H1 (cell line): ENCODE results near the gene CA5A. TPM values are rescaled to one million over a fixed set of nuclear protein-coding genes. Genes with fewer than 3 reads are reported as not detected.

Experiments
- CTCF ChIA-PET: fragments of 300-600 bp; sonication (Branson Sonifier 250); formaldehyde crosslinking; loops from one replicate; lab custom pipeline; 2021; ENCODE audit not compliant: partially characterized antibody; lab: Charles Lee
- POLR2A ChIA-PET: fragments of 300-600 bp; sonication (Branson Sonifier 250); formaldehyde crosslinking; loops from one replicate; lab custom pipeline; 2021; ENCODE audit warnings: inconsistent platforms; ENCODE audit not compliant: partially characterized antibody; lab: Charles Lee
- DNase-seq, 2 experiments: peaks; one replicate each; pipeline versions ENCODE4 v3.0.0 to v3.0.0-alpha.2; 2010 to 2022; ENCODE audit warnings: low spot score in 2 of 2, low read depth in 1 of 2, mixed read lengths in 1 of 2
- FAIRE-seq: peaks from 2 replicates; lab custom pipeline; 2011; peaks lifted over from hg19 to GRCh38; lab: Jason Lieb, UNC
- H2AFZ ChIP-seq: 2 replicates; pipeline ENCODE4 v1.8.1; 2012; ENCODE audit warnings: low read length, inconsistent platforms
- H2AK5ac ChIP-seq: 2 replicates; pipeline ENCODE4 v1.6.1; 2013; ENCODE audit warnings: low read depth, low read length
- H2BK120ac ChIP-seq: replicated peaks from 2 replicates; pipeline ENCODE3; 2013; ENCODE audit warnings: low read depth, low read length, inconsistent platforms
- H2BK12ac ChIP-seq: 2 replicates; pipeline ENCODE4 v1.6.1; 2013; ENCODE audit warnings: low read depth, low read length
- H2BK15ac ChIP-seq: 2 replicates; pipeline ENCODE4 v1.6.1; 2013; ENCODE audit warnings: low read length
- H2BK20ac ChIP-seq: 2 replicates; pipeline ENCODE4 v1.6.1; 2013; ENCODE audit warnings: low read length
- H2BK5ac ChIP-seq: 2 replicates; pipeline ENCODE4 v1.6.1; 2013; ENCODE audit warnings: low read depth, low read length
- H3K14ac ChIP-seq: 2 replicates; pipeline ENCODE4 v1.6.1; 2013; ENCODE audit warnings: inconsistent platforms; ENCODE audit not compliant: insufficient read length
- H3K18ac ChIP-seq: 2 replicates; pipeline ENCODE4 v1.6.1; 2013; ENCODE audit warnings: low read length; ENCODE audit errors: extremely low read depth
- H3K23ac ChIP-seq: 2 replicates; pipeline ENCODE4 v1.6.1; 2013; ENCODE audit warnings: inconsistent platforms; ENCODE audit not compliant: insufficient read length
- H3K23me2 ChIP-seq: 2 replicates; pipeline ENCODE4 v1.6.1; 2013; ENCODE audit warnings: low read depth, low read length
- H3K27ac ChIP-seq: 2 replicates; pipeline ENCODE4 v1.6.1; 2011; ENCODE audit warnings: low read depth, low read length, inconsistent platforms
- H3K27me3 ChIP-seq, 4 experiments: replicated peaks in 1 of 4; 1 replicate in 1 of 4; 2 replicates in 3 of 4; pipeline versions ENCODE4 v1.6.1 to v1.8.1; 2011 to 2013; ENCODE audit warnings: low read length in 3 of 4, mild to moderate bottlenecking in 3 of 4, inconsistent platforms in 2 of 4, mixed read lengths in 2 of 4, moderate library complexity in 1 of 4; ENCODE audit not compliant: control insufficient read depth in 3 of 4, insufficient read depth in 3 of 4; ENCODE audit errors: extremely low read depth in 1 of 4
- H3K36me3 ChIP-seq, 4 experiments: 2 replicates each; pipeline versions ENCODE4 v1.6.1 to v1.8.1; 2011 to 2013; ENCODE audit warnings: mild to moderate bottlenecking in 4 of 4, low read length in 3 of 4, moderate library complexity in 2 of 4, control low read depth in 1 of 4, inconsistent platforms in 1 of 4; ENCODE audit not compliant: insufficient read depth in 4 of 4, control insufficient read depth in 2 of 4
- H3K4ac ChIP-seq: replicated peaks from 2 replicates; pipeline ENCODE3; 2013; ENCODE audit warnings: low read length, low read depth, mixed read lengths, inconsistent platforms; ENCODE audit not compliant: insufficient read length
- H3K4me1 ChIP-seq, 4 experiments: replicated peaks in 1 of 4; 1 replicate in 1 of 4; 2 replicates in 3 of 4; pipeline versions ENCODE4 v1.6.1 to v1.8.1; 2011 to 2013; ENCODE audit warnings: low read length in 3 of 4, inconsistent platforms in 2 of 4, mixed read lengths in 1 of 4; ENCODE audit not compliant: insufficient read depth in 4 of 4, control insufficient read depth in 3 of 4
- H3K4me2 ChIP-seq, 2 experiments: 2 replicates each; pipeline versions ENCODE4 v1.6.1 to v1.8.1; 2011 to 2013; ENCODE audit warnings: low read depth in 2 of 2, low read length in 2 of 2, control low read depth in 1 of 2, inconsistent platforms in 1 of 2, mild to moderate bottlenecking in 1 of 2; ENCODE audit not compliant: insufficient read depth in 1 of 2
- H3K4me3 ChIP-seq, 4 experiments: fragments of 200-600, 300-600 bp in 1 of 4; sonication (generic), shearing (Covaris generic), sonication (Bioruptor Twin) in 1 of 4; 2 replicates each; pipeline versions ENCODE4 v1.5.1 to v1.8.1; 2011 to 2016; ENCODE audit warnings: low read length in 4 of 4, low read depth in 3 of 4, control low read depth in 2 of 4, inconsistent platforms in 2 of 4, mild to moderate bottlenecking in 2 of 4, mixed read lengths in 1 of 4, moderate library complexity in 1 of 4; ENCODE audit not compliant: insufficient read depth in 2 of 4; ENCODE audit errors: extremely low read depth in 1 of 4
- H3K56ac ChIP-seq: replicated peaks from 2 replicates; pipeline ENCODE3; 2013; ENCODE audit warnings: low read depth, mild to moderate bottlenecking, mixed read lengths, low read length, inconsistent platforms; ENCODE audit not compliant: insufficient read length
- H3K79me1 ChIP-seq: 2 replicates; pipeline ENCODE4 v1.6.1; 2013; ENCODE audit warnings: low read depth, low read length, control low read depth
- H3K79me2 ChIP-seq, 2 experiments: 2 replicates each; pipeline versions ENCODE4 v1.6.1 to v1.8.1; 2012 to 2013; ENCODE audit warnings: low read length in 2 of 2, mild to moderate bottlenecking in 2 of 2, inconsistent platforms in 1 of 2; ENCODE audit not compliant: insufficient read depth in 2 of 2, control insufficient read depth in 1 of 2
- H3K9ac ChIP-seq, 4 experiments: replicated peaks in 1 of 4; 1 replicate in 1 of 4; 2 replicates in 3 of 4; pipeline versions ENCODE4 v1.6.1 to v1.8.1; 2011 to 2013; ENCODE audit warnings: low read depth in 3 of 4, low read length in 3 of 4, control low read depth in 2 of 4, mild to moderate bottlenecking in 2 of 4, moderate library complexity in 2 of 4, inconsistent platforms in 1 of 4; ENCODE audit errors: extremely low read depth in 1 of 4
- H3K9me3 ChIP-seq, 2 experiments: 2 replicates each; pipeline versions ENCODE4 v1.6.1 to v1.8.1; 2012 to 2013; ENCODE audit warnings: mild to moderate bottlenecking in 2 of 2, moderate library complexity in 2 of 2, control low read depth in 1 of 2, inconsistent platforms in 1 of 2, low read depth in 1 of 2, low read length in 1 of 2, mixed read lengths in 1 of 2; ENCODE audit not compliant: insufficient read depth in 2 of 2
- H4K20me1 ChIP-seq, 2 experiments: replicated peaks in 1 of 2; 2 replicates each; pipeline versions ENCODE3 to v1.8.1; 2011 to 2013; ENCODE audit warnings: inconsistent platforms in 2 of 2, low read length in 2 of 2, mild to moderate bottlenecking in 1 of 2; ENCODE audit not compliant: insufficient read depth in 2 of 2, control insufficient read depth in 1 of 2
- H4K5ac ChIP-seq: 2 replicates; pipeline ENCODE4 v1.6.1; 2013; ENCODE audit warnings: low read length, low read depth, mixed read lengths, inconsistent platforms; ENCODE audit not compliant: insufficient read length
- H4K8ac ChIP-seq: 2 replicates; pipeline ENCODE4 v1.8.0; 2013; ENCODE audit warnings: mild to moderate bottlenecking, moderate library complexity, low read length, inconsistent platforms; ENCODE audit not compliant: insufficient read depth; ENCODE audit errors: extremely low read depth
- H4K91ac ChIP-seq: replicated peaks from 2 replicates; pipeline ENCODE3; 2013; ENCODE audit warnings: low read length, mixed read lengths, inconsistent platforms; ENCODE audit not compliant: insufficient read length
- ASH2L ChIP-seq: fragments of 200-600, 300-600 bp; sonication (generic); IDR thresholded peaks from one replicate; pipeline ENCODE4 v1.7.1; 2017; ENCODE audit warnings: low read length
- BCL11A ChIP-seq, 2 experiments: IDR thresholded peaks; one replicate each; pipeline ENCODE4 v1.6.1; 2011; ENCODE audit warnings: low read depth in 2 of 2, low read length in 2 of 2, mild to moderate bottlenecking in 2 of 2
- CEBPB ChIP-seq: IDR thresholded peaks from 2 replicates; pipeline ENCODE4 v1.6.1; 2012; ENCODE audit warnings: low read depth, low read length
- CHD1 ChIP-seq: IDR thresholded peaks from 2 replicates; pipeline ENCODE4 v1.6.1; 2012; ENCODE audit warnings: low read depth, low read length, improper control_type of control experiment
- FOSL1 ChIP-seq: IDR thresholded peaks from 2 replicates; pipeline ENCODE4 v1.6.1; 2011; ENCODE audit warnings: mild to moderate bottlenecking, low read depth, low read length, moderate library complexity; ENCODE audit not compliant: insufficient read depth
- KDM1A ChIP-seq: fragments of 200-600, 300-600 bp; sonication (generic); IDR thresholded peaks from 2 replicates; pipeline ENCODE4 v1.7.1; 2016; ENCODE audit warnings: mild to moderate bottlenecking, low read length, borderline replicate concordance
- POLR2A ChIP-seq, 2 experiments: IDR thresholded peaks; 1 replicate in 1 of 2; 2 replicates in 1 of 2; pipeline ENCODE4 v1.6.1; 2011; ENCODE audit warnings: low read depth in 2 of 2, low read length in 2 of 2, mild to moderate bottlenecking in 2 of 2; ENCODE audit errors: control extremely low read depth in 1 of 2
- RAD21 ChIP-seq, 2 experiments: IDR thresholded peaks in 1 of 2; conservative IDR thresholded peaks in 1 of 2; 2 replicates each; pipeline ENCODE4 v1.6.1; 2011; ENCODE audit warnings: low read depth in 2 of 2, low read length in 2 of 2, improper control_type of control experiment in 1 of 2, inconsistent platforms in 1 of 2, mild to moderate bottlenecking in 1 of 2, moderate library complexity in 1 of 2
- RFX5 ChIP-seq: IDR thresholded peaks from 2 replicates; pipeline ENCODE4 v1.6.1; 2011; ENCODE audit warnings: low read depth, low read length, improper control_type of control experiment, borderline replicate concordance
- SIN3A ChIP-seq, 2 experiments: IDR thresholded peaks in 1 of 2; conservative IDR thresholded peaks in 1 of 2; 2 replicates each; pipeline ENCODE4 v1.6.1; 2011 to 2012; ENCODE audit warnings: low read length in 2 of 2, improper control_type of control experiment in 1 of 2, low read depth in 1 of 2, mild to moderate bottlenecking in 1 of 2
- SUZ12 ChIP-seq: fragments of 200-600 bp; sonication (generic); IDR thresholded peaks from 2 replicates; pipeline ENCODE4 v1.6.1; 2012; ENCODE audit warnings: mild to moderate bottlenecking, inconsistent platforms, low read length, moderate library complexity, mixed read lengths
- TAF7 ChIP-seq: optimal IDR thresholded peaks from 2 replicates; pipeline ENCODE3; 2011; ENCODE audit warnings: low read depth, mild to moderate bottlenecking, inconsistent platforms, low read length, moderate library complexity, borderline replicate concordance
- TBP ChIP-seq: IDR thresholded peaks from 2 replicates; pipeline ENCODE4 v1.6.1; 2011; ENCODE audit warnings: low read depth, low read length, improper control_type of control experiment
- TCF12 ChIP-seq: IDR thresholded peaks from 2 replicates; pipeline ENCODE4 v1.6.1; 2011; ENCODE audit warnings: low read depth, mild to moderate bottlenecking, low read length
- YY1 ChIP-seq: IDR thresholded peaks from 2 replicates; pipeline ENCODE4 v1.6.1; 2011; ENCODE audit warnings: low read depth, mild to moderate bottlenecking, low read length
- WGBS, 2 experiments: shearing (Covaris generic) in 1 of 2; methylation state at CpG; one replicate each; pipeline versions ENCODE4 v1.1.6 to v1.1.7; 2013 to 2015; ENCODE audit warnings: low lambda C conversion rate in 2 of 2, mixed read lengths in 2 of 2, inconsistent platforms in 1 of 2, low coverage in 1 of 2, missing lambda C conversion rate in 1 of 2; ENCODE audit not compliant: insufficient replicate concordance in 2 of 2, insufficient coverage in 1 of 2, insufficient read length in 1 of 2; ENCODE audit errors: extremely low coverage in 1 of 2, missing lambda C conversion rate in 1 of 2; 5-methylcytosine and 5-hydroxymethylcytosine counted together
- polyA plus RNA-seq, 7 experiments: library from polyadenylated mRNA; depleted of rRNA in 3 of 7; stranded (reverse) in 5 of 7; unstranded in 2 of 7; fragments of >200 nt in 5 of 7; fragments of 200-250 nt in 2 of 7; gene quantifications; 1 replicate in 5 of 7; 2 replicates in 1 of 7; 4 replicates in 1 of 7; pipeline versions ENCODE4 v1.2.1 to v1.2.3, GENCODE V29; 2011 to 2013; ENCODE audit warnings: missing spikeins in 2 of 7, mixed read lengths in 2 of 7
- total RNA-seq: library from RNA; stranded (reverse); fragmentation: NEBNext Ultra II Directional; extraction: Animal tissue kit (Norgen Biotek cat#: 25700); gene quantifications from 2 replicates; pipeline ENCODE4 v1.2.1, GENCODE V29; 2021

The CA5A gene
- total and polyA plus RNA-seq, 2 of the 8 experiments (the other 6 are each of a cell fraction or from before 2014, with no cell fraction given), result not detected

DNA sequence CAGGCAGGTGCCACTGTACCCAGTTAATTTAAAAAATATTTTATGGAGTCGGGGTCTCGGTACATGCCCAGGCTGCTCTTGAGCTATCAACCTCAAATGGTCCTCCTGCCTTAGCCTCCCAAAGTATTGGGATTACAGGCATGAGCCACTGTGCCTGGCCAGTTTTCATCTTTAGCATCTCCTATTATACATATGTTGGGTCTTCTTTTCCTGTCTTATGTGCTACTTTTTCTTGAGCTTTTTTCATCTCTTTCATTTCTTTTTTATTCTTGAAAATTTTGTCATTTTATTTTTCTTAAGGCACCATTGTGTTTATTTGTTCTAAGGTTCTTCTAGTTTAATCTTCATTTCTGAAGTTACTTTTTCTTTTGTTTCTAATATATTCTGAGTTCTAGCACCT lies 35.6 kb upstream of the CA5A start:
- no peak for FAIRE-seq
- H3K79me2 ChIP-seq, result peaks cover 9 to 85% of the 10 kb centered on the region in 2 experiments
- no peak for TF ChIP-seq SIN3A (conservative IDR thresholded peaks at IDR 0.05 in 1 of 2, IDR thresholded peaks at IDR 0.05 in 1 of 2; ENCODE audit: low read depth in 1 of 2, low read length in 2 of 2)
- no peak for TF ChIP-seq KDM1A
- TF ChIP-seq RAD21 (IDR thresholded peaks at IDR 0.05 in 1 of 2, conservative IDR thresholded peaks at IDR 0.05 in 1 of 2; ENCODE audit: low read depth in 2 of 2, low read length in 2 of 2), result no peak
- TF ChIP-seq POLR2A (IDR thresholded peaks at IDR 0.05; ENCODE audit: control extremely low read depth in 1 of 2, low read depth in 2 of 2, low read length in 2 of 2), result no peak
- no peak for TF ChIP-seq CEBPB
- TF ChIP-seq TCF12, result no peak
- no peak for TF ChIP-seq SUZ12
- no peak for TF ChIP-seq FOSL1
- TF ChIP-seq CHD1, result no peak
- no peak for TF ChIP-seq BCL11A (IDR thresholded peaks at IDR 0.05; ENCODE audit: low read depth in 2 of 2, low read length in 2 of 2)
- no peak for TF ChIP-seq YY1
- TF ChIP-seq TAF7, result no peak
- TF ChIP-seq TBP, result no peak
- no peak for TF ChIP-seq RFX5
- no peak for TF ChIP-seq ASH2L

More for the DNA sequence above, 35.6 kb upstream of the CA5A start:
- Histone ChIP-seq H2BK20ac (no peak overlapping the region), H3K9ac (no peak overlapping the region), H3K56ac (no peak overlapping the region), H3K9me3 (peaks cover 4 to 8% of the 10 kb centered on the region in 2 experiments; a peak in 3 of 4 replicates), H2BK12ac (no peak overlapping the region), H4K20me1 (peaks cover 0 to 2% of the 10 kb centered on the region in 2 experiments), H3K4ac (no peak overlapping the region), H3K4me2 (no peak overlapping the region), H3K23ac (no peak overlapping the region), H4K91ac (no peak overlapping the region), H2AFZ (no peak overlapping the region), H4K5ac (no peak overlapping the region), H3K4me3 (no peak overlapping the region), H4K8ac (no peak overlapping the region), H2AK5ac (no peak overlapping the region), H3K23me2 (no peaks in the 10 kb centered on the region), H3K18ac (no peak overlapping the region), H2BK15ac (no peak overlapping the region), H3K27ac (no peak overlapping the region), H3K4me1 (no peaks in the 10 kb centered on the region), H3K36me3 (0 out of 8 replicates have a peak, but pooled peaks cover 0 to 2% (median 0%) of the 10 kb centered on the region in 4 experiments), H2BK120ac (no peak overlapping the region), H3K27me3 (no peaks in the 10 kb centered on the region), H3K14ac (no peak overlapping the region), H3K79me1 (peaks cover 14% of the 10 kb centered on the region), H2BK5ac (no peak overlapping the region)
- no peak for DNase-seq
- ChIA-PET CTCF (interaction anchor here (1.5 kb wide), 1 partner anchor 13 kb away, joined by 3 read pairs; no protein-coding TSS in a partner anchor), POLR2A (interaction anchor here (0.8 to 1.5 kb wide), 2 partner anchors 12 to 21 kb away, joined by 3 to 5 read pairs; partner anchors contain the start of gene BANP)
- 94% methylated on average over 2 of the region's 2 CpGs; no CpG with 5 or more reads in 1 of the 2 experiments for WGBS, 2 experiments
